ENCODE measurements around the gene PRR5. TPM values are rescaled to one million over a fixed set of nuclear protein-coding genes. Genes with fewer than 3 reads are reported as not detected.

Gene PRR5
- total RNA-seq, 2 donors from 2014 or later = 27.8 to 32.5 TPM

DNA sequence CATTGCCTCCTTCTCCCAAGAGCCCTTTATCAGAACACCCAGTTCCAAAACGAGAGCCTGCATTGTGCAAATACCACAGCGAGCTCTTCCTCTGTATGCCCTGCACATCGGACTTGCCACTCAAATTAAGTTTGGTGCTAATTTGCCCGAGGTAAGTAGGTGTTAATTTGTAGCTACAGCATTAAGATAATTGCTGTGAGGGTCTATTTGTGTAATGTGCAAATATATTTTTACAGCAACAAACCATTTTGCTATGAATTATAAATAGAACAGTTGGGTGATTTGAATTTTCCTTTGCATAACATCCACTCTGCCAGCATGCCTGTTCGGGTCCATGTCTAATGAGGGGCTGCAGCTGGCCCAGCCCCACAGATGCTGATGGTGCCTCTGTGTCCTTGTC, 58.5 kb downstream of the PRR5 start:
- DNase-seq (no peak), ATAC-seq (no peak)
- intact Hi-C loops (cut with DNase I, micrococcal nuclease) = no loop called here

DNA sequence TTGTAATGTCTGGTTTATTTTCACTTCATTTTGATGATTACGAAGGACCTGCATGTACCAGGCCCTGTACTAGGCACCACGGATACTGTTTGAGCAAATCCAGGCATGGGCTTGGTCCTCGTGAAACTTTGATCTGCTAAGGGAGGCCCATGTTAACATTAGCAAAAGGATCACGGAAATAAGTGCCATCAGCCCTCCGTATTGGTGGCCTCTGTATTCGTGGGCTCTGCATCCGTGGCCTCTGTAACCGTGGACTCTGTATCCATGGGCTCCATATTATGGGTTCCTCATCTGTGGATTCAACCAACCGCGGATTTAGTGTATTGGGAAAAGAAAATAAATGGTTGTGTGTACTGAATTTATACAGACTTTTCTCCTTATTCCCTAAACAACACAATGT, 59.0 kb downstream of the PRR5 start:
- DNase-seq = no peak
- intact Hi-C loops (cut with DNase I, micrococcal nuclease) = no loop called here
- no peak for ATAC-seq

DNA sequence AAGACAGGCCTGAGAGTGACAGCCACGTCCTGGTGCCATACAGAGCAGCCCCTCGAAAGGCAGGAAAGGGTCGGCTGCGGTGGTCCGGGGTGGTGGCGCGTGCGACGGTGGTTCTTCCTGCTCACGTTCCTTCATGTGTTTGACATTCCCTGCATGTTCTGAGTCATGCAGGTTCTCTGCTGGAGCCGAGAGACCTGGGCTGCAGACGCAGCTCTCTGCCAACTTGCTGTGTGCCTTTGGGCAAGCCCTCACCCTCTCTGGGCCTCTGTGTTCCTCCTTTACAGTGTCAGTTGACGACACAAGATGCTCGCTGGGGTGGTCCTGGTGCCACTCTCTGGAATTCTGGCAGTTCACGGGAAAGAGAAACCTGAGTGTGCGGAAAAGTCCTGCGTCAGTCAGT, 62.4 kb downstream of the PRR5 start:
- ATAC-seq (no peak), DNase-seq (no peak)
- intact Hi-C loops (cut with DNase I, micrococcal nuclease) = no loop called here

DNA sequence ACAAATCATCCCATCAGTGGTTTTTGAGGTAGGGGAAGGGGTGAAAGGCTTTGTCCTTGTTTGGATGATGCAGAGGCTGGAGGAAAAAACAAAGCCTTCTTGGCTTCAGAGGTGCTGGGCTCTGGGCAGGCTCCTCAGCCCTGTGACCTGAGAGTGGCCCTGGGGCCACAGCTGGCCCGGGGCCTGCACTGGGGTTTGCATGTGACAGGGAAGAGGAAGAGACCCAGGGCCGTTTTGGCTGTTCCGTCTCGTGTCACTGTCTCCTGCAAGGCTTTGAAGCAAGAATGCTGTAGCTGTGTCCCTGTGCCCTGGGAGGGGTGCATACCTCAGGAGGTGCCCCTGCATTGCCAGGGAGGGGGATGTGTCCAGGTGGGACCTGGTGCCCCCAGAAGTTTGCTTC, 63.0 kb downstream of the PRR5 start:
- ATAC-seq = peak; percentile 5
- intact Hi-C loops (cut with DNase I, micrococcal nuclease) = no loop called here
- DNase-seq = no peak

DNA sequence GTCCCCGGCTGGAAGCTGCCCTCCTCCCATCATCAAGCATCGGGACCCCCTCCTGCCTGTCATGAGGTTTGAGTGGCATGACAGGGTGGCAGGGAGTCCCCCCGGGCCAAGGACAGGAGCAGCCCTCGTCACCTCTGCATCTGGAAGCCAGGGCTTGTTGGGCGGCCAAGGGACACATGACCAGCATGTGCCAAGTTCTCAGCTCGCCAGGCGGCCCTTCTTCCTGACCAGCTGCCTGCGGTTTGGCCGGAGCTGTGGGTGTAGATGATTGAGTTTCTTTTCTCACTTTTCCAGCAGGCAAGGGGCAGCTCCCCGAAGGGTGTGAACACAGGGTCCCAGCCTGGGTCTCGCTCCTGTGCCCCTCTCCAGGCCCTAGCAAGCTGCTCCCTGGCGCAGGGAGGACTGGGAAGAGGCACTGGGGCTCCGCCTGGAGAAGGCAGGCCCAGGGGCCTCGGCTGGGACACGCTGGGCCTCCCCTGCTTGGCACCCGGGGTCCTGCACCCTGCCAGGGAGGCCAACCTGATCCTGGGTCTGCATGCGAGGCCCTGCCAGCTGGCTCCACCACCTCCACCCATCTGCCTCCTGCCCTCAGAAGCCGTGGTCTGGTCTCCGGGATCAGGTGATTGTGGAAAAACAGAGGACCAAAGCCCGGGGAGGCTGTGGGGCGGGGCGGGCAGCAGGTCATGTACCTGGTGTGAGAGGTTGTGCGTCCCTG, 63.7 kb downstream of the PRR5 start:
- DNase-seq (no peak), ATAC-seq (peak; percentile 7)
- intact Hi-C loops (cut with DNase I, micrococcal nuclease) = no loop called here

DNA sequence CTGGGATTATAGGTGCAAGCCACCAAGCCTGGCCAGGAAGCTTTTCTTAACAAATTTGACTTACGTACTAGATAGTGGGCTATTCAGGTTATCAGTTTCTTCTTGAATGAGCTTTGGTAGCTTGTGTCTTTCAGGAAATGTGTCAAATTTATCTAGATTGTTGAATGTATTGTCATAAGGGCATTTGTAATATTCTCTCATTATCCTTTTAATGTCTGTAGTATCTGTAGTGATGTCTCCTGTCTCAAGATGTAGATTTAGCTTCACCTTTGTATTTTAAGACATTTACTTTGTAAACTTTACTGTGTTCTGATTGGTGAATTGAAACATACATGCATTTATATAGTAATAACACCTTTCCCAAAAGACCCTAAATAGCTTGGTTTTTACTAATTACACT, 71.1 kb downstream of the PRR5 start:
- DNase-seq (no peak), ATAC-seq (no peak)
- intact Hi-C loops (cut with DNase I, micrococcal nuclease) = no loop called here

DNA sequence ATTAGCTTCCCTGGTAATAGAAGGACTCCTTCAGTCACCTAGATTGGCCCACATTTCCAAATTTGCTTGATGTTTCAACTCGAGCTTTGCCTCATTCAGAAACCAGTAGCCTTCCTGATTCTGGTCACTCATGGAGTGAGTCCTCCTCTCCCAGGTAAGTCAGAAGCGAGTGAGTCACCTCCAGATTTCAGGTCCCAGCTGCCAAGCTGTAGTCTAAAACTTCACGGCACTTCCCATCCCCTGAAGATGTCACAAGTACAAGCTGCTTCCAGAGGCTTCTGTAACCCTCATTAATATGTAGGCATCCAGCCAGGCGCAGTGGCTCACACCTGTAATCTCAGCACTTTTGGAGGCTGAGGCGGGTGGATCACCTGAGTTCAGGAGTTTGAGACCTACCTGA, 73.9 kb downstream of the PRR5 start:
- no peak for ATAC-seq
- DNase-seq = no peak
- intact Hi-C loops (cut with DNase I, micrococcal nuclease) = no loop called here

DNA sequence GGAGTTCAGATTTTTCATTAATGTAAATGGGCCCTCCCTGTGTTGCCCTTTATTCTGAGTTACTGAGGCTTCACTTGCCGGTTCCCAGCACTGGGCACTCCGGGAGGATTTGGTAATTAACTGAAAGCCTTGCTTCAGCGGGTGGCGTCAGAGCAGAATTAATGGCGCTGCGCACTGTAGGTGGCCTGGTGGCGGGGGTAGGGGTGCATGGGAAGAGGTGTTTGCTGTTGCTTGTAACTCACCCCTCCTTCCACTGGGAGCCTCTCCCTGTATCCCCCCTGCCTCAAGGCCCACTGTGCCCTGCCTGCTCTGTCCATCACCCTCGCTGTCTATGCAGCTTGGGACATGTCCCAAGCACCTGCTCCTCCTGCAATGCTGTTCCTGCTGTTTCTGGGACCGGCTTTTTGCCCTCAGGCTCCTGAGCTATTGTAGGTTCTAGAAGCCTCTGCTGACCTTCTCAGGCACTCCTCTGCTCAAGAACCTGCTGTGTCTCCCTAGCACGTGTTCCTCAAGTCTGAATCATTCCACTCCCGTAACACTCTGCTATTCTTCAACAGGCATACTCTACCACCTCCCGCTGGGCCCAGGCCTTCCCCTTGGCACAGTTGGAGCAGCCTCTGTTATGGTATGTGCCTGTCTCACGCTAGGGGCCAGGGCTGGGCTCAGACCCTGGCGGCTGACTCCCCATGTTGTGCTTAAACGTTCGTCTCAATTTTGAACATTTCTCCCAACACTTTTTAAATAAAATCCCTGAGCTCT, 74.8 kb downstream of the PRR5 start:
- ATAC-seq (peak; percentile 71), DNase-seq (peak in 1 of 2 donors; percentile 55)
- intact Hi-C loops (cut with DNase I, micrococcal nuclease) = no loop called here

DNA sequence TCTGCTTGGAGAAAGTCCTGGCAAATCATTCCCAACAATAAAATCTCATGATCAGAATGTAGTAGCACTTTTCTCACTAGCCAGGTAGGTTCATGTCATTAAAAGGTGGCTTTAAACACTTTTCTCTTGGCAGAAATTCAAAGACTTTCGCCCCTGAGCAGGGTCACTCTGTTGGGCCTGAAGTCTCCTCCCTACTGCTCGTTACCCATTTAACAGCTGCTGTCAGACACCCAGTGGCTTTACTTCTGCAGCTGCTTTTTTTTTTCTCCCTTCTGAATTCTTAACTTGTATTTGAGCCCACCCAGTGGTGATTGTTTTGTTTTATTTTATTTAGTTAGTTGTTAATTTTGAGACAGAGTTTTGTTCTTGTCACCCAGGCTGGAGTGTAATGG, 75.4 kb downstream of the PRR5 start:
- DNase-seq (no peak), ATAC-seq (peak; percentile 83)
- intact Hi-C loops (cut with DNase I, micrococcal nuclease) = no loop called here

DNA sequence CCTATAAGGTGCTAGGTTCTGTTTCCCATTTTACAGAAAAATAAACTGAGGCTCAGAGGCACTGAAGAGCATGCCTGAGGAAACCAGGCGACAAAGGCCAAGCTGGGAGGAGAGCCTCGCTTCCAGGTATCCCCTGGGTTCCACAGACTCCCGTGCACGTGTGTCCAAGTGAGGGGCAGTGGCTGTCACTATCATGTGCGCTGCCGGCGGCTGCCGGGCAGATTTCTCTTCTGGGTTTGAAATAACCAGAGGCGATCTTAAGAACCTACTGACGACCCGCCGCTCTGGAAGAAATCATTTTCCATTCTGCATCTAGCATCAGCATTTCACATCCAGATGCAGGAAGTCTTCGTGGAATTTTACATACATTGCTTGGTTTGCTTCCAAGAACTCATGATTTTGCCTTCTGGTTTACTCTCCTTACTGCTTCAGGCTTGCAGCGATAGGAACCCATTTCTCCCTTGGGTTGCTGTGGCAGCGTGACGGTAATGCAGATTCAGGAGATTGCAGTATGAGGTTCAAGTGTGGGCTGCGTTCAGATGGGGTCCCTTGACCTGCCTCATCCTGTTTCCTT, 79.0 kb downstream of the PRR5 start:
- no peak for DNase-seq
- intact Hi-C loops (cut with DNase I, micrococcal nuclease) = no loop called here
- ATAC-seq = no peak

DNA sequence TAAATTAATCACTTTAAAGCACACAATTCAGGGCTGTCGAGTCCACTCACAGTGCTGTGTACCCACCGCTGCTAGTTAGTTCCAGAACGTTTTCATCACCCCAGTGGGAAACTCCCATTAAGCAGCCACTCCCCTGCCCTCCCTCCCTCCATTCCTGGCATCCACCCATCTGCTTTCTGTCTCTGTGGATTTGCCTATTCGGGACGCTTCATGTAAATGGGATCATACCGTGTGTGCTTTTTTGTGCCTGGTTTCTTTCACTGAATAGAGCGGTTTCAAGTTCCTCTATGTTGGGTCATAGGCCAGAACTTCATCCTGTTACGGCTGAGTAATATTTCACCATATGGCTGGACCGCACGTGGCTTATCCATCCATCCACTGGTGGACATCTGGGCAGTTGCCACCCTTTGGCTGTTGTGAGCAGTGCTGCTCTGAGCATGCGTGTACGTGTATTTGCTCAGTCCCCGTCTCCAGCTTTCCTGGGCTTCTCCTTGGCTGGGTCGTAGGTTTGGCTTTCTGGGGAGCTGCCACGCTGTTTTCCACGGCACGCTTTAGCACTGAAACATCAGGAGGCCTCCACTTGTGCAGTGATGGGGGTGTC, 80.5 kb downstream of the PRR5 start:
- intact Hi-C loops (cut with DNase I, micrococcal nuclease) = no loop called here
- peak; percentile 29 for ATAC-seq
- no peak for DNase-seq

DNA sequence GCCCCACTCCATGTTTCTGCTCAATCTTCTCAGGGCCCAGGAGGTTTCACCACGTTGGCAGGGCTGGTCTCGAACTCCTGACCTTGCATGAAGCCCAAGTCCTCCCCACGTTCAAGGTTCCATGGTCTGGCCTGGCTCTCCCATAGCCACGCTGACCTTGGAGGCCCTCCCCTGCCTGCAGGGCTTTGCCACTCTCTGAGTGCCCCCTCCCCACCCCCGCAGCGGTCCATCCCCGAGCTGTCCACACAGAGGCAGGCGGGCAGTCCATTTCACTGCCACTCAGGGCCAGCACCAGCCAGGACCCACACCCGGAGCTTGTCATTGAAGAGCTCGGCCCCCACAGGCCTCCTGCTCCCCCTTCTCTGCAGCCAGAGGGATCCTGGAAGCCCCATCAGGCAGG, 81.1 kb downstream of the PRR5 start:
- intact Hi-C loops (cut with DNase I, micrococcal nuclease) = no loop called here
- DNase-seq = no peak

DNA sequence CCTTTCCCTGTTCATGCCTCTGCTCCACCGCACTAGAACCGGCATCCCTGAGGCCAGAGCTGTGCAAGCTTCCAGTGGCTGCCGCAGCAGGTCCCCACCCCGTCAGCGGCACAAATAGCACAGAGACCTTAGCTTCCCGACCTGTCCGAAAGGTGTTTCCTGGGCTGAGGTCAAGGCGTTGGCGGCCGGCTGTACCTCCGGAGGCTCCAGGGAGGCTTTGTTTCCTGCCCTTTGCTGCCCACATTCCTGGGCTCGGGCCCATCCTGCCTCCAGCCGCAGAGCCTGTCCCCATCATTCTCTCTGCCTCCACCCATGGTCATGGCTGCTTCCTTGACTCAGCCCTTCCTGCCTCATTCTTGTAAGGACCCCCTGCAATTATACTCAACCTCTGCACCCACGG, 81.6 kb downstream of the PRR5 start:
- peak; percentile 84 for ATAC-seq
- peak in 1 of 2 donors; percentile 46 for DNase-seq
- intact Hi-C loops (cut with DNase I, micrococcal nuclease) = no loop called here

More for the DNA sequence above, 81.1 kb downstream of the PRR5 start:
- peak; percentile 6 for ATAC-seq

DNA sequence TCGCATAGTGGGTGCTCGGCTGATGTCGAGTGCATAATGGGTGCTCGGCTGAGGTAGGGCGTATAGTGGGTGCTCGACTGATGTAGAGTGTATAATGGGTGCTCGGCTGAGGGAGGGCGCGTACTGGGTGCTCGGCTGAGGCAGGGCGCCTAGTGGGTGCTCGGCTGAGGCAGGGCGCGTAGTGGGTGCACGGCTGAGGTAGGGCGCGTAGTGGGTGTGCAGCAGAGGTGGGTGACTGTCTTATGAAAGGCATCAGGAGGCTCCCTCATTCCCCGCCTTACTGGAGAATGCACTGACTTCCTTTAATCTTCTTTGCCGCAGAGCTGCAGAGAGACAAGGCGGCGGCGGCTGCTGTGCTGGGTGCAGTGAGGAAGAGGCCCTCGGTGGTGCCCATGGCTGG, 84.1 kb downstream of the PRR5 start:
- intact Hi-C loops (cut with DNase I, micrococcal nuclease) = no loop called here
- no peak for DNase-seq
- ATAC-seq = no peak

DNA sequence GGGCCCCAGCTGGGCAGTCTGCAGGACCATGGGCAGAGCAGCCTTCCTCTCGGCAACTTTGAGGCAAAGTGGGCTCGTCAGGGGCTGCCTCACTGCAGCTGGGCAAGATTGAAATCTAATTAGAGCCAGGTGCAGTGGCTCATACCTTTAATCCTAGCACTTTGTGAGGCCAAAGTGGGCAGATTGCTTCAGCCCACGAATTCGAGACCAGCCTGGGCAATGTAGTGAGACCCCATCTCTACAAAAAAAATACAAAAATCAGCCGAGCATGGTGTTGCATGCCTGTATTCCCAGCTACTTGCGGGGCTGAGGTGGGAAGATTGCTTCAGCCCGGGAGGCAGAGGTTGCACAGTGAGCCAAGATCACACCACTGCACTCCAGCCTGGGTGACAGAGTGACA, 84.6 kb downstream of the PRR5 start:
- ATAC-seq (no peak), DNase-seq (no peak)
- intact Hi-C loops (cut with DNase I, micrococcal nuclease) = no loop called here

Other genes starting within 250 kb of the PRR5 start
- 10 to 100 TPM; 18.5 to 30.0 TPM for gene RTL6, start 204.0 kb upstream of the PRR5 start, total RNA-seq
- 10 to 100 TPM; 35.3 to 57.3 TPM for gene ARHGAP8, start 50.4 kb downstream of the PRR5 start, total RNA-seq

All from left colon (tissue), 2 donors.